ENCODE measurements around the gene ZFAND2B.
A peak's percentile ranks its signal among the peaks of the same experiment; 100 is the strongest.

ZFAND2B gene

DNA sequence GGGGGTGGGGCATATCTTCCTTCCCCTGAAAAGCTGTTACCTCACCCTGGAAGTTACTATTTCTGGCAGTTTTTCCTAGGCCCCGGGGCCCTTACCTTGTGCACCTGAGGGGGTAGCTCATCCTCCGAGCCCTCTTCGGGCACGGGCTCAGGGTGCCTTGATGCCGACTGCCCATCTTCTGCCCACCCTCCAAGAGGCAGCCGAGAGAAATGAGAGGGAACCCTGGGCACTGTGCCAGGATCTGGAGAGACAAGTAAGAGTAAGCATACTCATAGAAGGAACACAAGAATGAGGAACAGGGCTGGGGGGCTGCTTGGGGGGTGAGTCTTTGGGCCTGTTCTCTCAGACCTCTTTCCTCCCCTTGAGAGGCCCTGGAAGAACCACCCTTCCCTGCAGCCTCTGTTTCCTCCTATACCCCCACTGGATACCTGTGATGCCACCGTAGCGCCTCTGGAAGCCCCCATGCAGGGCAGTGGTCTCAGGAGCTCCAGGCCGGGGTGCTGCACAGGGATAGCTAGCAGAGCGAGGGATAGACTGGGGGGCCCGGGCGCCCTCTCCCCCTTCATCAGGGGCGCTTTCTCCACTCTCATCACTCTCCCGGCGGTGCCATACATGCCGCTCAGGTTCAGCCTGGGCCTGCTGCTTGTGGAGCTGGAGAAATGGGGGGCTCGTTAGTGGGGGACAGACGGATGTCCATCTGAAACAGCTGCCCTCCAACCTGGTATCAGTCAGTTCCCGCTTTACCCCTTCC, 14.2 kb downstream of the ZFAND2B start:
- DNase-seq (ENCODE audit: low spot score) = no peak

DNA sequence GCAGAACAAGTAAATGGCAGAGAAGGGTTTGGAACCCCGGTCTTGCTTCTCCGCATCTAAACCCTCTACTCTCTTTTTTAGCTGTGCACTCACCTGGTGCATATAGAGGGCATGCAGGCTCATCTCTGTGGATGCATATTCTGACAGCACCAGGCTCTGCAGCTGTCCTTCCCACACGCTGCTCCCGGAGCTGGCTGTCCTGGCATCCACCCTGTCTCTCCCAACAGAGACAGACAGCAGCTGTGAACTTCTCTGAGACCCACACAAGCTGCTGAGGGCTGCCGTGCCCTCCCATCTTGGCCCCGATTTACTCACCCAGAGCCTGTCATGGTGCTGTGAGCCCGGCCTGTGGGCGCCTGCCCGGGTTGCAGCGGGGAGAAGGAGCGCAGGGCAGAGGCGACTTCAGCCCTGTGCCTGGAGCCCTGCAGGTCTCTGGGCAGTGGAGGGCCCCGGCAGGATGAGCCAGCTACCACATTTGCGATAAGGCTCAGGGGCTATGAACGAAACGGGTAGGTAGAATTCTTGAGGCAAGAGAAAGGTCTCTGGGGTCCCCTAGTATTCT, 15.5 kb downstream of the ZFAND2B start:
- DNase-seq (ENCODE audit: low spot score) = no peak

DNA sequence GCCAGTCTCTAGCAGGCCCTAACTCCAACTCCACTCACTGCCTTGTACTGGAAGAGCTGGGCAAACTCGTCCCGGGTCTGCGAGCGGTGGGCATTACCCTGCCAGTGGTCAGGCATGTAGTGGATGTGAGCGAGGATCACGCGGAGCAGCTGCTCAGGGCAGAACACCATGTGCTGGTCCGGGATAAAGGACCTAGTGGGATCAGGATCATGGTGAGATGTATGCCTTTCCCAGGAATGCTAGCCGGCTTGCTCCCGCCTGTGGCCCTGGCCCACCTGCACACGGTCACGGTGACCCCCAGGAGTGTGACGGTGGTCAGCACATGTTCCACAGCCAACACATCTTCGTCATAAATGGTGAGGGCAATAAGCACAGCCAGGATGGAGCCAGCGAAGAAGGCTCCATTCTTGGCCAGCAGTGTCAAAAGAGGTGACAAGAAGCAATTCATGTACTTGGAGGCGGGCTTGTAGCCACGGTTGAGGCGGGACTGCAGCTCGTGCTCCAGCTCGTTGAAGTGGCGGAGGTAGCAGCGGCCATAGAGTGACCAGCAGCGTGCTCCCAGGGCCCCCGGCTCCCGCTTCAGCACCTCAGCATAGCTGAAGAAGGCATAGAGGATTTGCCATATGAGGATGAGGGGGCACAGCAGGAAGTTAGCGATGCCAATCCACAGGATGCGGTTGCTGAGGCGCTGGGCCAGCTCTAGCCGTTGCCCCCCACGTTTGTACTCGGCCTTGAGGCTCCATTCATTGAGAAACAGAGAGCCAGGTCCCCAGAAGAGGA, 17.4 kb downstream of the ZFAND2B start:
- DNase-seq (ENCODE audit: low spot score) = no peak

DNA sequence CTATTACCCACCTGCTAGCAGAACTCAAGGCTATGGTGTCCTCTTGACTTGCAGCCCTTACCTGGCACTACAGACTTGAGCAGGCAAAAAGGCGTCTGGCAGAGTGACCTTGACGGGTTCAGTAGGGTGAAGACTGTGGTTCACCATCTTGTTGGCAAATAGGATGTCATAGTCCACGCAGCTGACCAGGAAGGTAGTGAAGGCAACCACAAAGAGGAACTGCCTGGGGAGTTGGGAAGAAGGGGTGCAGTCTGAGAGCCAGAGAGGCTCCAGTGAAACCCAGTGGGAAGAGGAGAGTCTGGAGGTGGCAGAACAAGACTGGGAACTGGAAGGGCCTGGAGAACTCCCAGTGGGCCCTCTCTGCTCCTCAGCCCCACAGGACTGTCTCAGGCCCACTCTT, 18.8 kb downstream of the ZFAND2B start:
- no peak for DNase-seq (ENCODE audit: low spot score)

DNA sequence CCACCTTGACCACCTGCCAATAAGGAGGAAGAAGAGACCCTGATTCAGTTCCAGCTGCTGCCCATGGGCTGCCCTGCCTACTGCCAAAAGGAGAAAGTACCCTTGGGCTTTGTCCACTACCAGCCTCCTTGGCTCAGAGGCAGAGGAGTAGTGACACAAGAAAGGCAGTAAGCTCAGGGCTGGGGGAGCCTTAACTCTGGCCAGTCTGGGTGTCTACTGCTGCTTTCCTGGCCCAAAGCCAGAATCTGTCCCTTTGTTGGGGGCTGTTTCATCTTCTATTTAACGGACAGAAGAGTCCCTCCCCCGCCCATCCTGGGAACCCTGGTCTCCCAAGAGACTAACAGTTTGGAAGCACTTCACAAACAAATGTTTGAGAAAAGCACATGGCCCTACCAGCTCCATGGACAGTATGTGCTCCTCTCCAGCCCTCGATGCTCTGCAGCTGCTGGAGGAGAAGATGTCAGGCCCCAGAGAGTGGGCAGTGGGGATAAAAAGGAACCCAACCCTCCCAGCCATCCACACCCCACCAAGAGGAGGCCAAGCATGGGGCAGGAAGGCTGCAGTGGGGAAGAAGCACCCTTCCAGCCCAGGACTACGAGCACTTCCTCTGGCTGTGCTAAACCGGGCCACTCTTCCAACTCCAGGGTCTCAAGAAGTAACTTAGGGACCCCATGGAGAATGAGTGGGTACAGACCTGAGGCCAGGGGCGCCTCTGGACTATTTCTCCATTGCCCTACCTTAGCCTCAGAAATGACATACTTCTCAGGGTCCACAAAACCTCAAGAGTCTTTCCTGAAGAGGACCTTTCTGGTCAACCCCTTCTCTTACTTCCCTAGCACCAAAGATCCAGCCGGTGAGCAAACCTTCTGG, 21.7 kb downstream of the ZFAND2B start:
- DNase-seq (ENCODE audit: low spot score) = no peak

DNA sequence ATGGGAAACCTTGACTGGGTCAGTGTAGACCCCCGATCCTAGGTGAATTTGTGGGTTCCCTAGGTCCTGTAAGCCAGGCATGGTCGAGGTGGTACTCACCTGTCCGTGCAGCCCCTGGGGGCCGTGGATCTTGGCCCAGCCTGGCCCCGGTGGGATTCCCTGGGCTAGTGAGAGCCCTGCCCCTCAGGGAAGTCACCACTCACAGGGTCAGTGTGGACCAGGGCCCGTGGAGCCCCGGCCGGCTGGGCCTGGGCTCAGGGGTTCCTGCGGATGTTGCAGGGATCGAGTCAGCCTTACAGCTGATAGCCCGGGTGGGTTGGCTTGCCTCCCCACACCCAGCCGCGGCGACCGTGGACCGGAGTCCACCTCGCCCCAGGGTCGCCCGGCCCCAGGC, 22.3 kb downstream of the ZFAND2B start:
- no peak for DNase-seq (ENCODE audit: low spot score)

DNA sequence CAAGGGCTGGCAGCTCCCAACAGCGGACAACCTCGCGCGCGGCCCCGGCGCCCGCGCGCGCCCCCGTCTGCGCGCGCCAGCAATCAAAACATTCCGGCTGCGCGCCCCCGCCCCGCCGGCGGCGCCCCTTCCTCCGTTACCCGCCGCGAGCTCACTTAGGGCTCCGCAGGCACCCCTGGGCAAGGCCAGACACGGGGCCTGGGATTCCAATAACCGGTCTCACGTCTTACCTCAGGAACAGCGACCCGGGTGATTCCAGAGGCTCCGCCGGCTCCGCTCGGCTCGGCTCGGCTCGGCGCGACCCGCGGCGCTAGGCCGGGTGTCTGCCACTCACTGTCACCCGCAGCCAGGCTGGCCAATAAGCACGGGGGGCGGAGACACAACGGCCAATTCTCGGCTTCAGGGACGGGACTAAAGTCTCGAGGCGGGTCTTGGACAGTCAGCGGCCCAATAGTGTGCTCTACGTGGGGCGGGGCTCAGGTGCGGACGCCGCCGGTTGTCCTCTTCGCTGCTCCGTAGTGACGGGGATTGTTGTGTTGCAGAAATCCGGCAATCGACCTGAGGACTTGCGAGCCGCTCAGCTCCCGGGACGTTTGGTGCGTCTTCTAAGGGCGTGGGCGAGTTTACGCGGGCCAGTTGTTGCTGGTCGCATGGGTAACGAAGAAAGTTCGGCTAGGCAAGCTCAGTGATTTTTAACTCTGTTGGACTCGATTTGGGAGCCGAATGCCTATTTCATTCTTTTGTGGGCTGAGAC, 22.9 kb downstream of the ZFAND2B start, which contains the start of the genes ANKZF1 and ATG9A:
Gene ANKZF1 (plus strand): TSS at position 502 of the 754 bp plus-strand sequence. CDS start 452 bp downstream, outside the sequence.
Gene ATG9A (minus strand): TSS at position 332 of the 754 bp plus-strand sequence. CDS start 1,612 bp downstream, outside the sequence.
- peak; percentile 98 for DNase-seq (ENCODE audit: low spot score)

DNA sequence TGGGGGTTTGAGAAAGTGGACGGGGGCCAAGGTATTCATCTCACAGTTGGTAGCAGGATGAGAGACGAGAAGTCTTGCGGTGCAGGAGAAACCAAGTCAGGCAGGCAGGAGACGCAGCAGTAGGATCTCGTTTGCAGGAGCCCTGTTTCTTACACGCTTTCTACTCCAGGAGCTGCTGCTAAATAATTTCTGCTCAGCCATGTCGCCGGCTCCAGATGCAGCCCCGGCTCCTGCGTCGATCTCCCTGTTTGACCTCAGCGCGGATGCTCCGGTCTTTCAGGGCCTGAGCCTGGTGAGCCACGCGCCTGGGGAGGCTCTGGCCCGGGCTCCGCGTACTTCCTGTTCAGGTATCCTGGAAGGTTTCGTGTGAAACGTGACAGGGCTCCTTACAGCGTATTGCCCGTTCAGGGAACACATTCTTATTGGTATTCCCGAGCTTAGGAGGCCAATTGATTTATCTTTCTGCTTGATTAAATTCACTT, 23.5 kb downstream of the ZFAND2B start:
- no peak for DNase-seq (ENCODE audit: low spot score)

DNA sequence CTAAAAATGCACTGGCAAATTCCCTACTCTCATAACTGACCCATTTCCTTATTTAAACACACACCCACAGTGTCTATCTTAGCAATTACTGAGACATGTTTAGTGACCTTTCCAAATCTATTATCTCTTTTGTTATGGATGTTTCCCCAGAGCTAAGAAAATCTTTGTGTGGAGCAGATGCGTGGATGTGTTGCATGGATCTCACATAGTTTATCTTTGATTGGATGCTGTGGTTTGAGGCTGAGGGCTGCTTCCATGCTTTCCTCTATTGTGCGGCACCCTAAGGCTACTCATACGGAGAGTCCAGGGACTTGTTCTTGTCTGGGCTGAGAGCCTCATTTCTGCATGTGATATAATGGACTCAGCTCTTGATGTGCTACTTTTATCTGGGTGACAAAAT, 27.7 kb downstream of the ZFAND2B start:
- DNase-seq (ENCODE audit: low spot score) = no peak

DNA sequence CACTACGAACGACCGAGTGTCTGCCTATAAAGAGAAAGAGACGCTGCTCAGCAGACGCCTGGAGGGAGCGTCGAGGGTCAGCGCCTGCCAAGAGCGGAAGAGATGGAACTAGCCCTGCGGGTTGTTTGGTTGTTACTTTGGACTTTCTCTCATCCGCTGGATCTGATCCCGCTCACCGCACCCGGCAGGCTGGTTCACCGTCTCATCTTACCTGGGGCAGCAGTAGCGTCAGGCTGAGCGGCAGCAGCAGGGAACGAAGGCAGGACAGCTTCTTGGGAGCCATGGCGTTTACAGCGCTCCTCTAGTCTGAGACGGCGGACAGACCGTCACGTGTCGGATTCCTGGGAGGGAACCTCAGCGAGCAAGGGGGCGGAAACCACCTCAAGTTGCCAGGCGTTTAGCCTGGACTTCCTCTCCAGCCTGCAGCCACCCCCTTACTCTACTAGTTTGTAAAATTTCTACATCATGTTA, 36.7 kb downstream of the ZFAND2B start:
- no peak for DNase-seq (ENCODE audit: low spot score)

DNA sequence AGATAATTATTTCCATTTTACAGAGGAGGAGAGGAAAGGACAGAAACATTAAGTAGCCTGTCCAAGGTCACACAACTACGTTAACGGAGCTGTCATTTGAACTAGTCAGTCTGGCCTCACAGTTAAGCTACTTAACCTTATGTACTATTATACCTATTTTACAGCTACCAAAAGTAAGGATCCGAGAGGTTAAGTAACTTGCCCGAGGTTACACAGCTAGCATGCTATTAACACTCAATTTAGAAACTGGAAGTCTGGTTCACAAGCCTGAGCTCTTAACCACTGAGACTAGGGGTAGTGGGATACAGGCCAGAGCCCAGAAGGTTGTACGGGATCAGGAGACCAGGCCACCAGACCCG, 38.2 kb downstream of the ZFAND2B start:
- no peak for DNase-seq (ENCODE audit: low spot score)

DNA sequence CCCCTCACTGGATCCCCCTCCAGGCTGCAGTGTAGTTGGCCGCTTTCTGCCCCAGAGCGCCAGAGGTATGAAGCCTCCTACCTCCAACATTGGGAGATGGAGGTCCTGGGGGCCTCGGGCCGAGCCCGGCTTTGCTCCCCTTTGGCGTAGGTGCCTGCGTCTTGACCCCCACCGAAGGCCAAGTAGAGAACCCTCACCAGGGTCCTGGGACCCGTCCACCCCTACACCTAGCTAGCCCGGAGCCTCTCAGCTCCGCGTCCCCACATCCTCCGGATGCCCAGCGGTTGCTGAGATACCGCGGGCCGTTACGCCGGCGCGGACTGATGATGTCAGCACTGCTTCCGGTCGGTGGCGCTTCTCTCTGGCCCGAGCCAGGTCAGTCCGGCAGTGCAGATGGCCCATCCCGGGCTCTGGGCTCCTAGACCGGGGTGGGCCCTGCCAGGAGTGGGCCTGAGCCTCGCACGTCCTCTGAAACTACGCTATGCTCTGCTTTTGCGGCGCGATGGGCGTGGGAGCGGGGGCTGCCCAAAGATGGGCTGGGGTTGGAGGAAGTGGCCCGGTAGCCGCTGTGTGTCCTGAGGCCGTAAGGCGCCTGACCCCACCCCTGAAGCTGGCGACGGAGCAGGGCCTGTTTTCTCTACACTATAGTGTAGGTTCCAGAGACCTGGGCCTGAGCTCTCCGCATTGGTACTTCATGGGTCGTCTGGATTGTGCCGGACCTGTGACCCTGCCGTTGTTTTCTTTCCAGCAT, 38.7 kb downstream of the ZFAND2B start, which contains the start of the genes GLB1L and STK16:
Gene GLB1L (minus strand): TSS at position 297 of the 751 bp plus-strand sequence. CDS start 1,871 bp downstream, outside the sequence.
Gene STK16 (plus strand): TSS at position 332 of the 751 bp plus-strand sequence. CDS start 521 bp downstream, outside the sequence.
- peak; percentile 86 for DNase-seq (ENCODE audit: low spot score)

DNA sequence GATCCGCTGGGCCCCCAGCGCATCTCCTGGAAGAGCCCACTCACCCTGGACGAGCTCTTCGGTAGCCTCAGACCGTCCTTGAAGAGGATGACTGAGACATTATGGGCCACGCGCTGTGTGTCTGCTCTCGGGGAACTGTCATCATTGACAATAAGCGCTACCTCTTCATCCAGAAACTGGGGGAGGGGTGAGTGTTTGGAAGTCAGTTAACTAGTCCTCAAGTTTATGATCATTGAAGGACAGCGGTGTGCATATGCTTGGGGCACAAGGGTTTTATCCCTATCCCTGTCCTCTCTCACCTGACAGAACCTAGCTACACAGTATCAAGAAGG, 39.3 kb downstream of the ZFAND2B start:
- no peak for DNase-seq (ENCODE audit: low spot score)

DNA sequence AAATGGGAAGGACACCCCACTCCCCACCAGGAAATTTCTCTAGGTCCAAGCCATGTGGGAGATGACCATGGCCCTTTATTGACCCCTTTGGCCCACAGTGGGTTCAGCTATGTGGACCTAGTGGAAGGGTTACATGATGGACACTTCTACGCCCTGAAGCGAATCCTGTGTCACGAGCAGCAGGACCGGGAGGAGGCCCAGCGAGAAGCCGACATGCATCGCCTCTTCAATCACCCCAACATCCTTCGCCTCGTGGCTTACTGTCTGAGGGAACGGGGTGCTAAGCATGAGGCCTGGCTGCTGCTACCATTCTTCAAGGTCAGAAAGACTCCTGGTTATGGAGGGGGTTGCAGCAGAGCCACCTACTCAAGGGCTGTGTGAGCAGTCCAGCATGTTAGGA, 40.0 kb downstream of the ZFAND2B start:
- no peak for DNase-seq (ENCODE audit: low spot score)

DNA sequence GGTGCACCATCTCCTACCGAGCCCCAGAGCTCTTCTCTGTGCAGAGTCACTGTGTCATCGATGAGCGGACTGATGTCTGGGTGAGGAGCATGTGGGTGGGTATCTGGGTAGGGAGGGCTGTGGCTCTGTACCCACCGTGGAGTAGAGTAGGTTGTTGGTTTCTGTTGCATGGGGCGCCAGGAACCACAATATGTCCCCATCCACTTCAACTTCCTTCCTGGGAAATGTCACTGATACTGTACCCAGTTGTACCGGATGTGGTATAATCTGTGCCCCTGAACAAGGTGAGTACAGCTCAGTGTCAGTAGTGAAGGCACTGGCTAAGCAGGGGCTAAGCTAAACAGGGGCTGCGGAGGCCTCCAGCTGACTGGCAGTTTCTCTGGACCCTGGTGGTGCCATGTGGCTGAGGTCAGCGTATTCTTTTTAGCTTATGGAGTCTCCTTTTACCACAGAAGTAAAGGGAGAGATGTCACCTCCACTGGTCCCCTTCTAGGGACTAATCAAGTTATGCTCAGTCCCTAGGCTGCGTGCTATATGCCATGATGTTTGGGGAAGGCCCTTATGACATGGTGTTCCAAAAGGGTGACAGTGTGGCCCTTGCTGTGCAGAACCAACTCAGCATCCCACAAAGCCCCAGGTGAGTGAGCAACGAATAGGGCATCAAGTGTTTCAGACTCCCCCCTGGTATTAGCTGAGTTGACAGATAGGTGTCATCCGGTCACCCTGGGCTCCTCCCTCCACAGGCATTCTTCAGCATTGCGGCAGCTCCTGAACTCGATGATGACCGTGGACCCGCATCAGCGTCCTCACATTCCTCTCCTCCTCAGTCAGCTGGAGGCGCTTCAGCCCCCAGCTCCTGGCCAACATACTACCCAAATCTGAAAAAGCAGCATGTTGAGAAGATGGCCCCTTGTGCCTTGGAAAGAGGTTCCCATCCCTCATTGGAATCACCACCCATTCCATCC, 41.4 kb downstream of the ZFAND2B start:
- DNase-seq (ENCODE audit: low spot score) = peak; percentile 80

DNA sequence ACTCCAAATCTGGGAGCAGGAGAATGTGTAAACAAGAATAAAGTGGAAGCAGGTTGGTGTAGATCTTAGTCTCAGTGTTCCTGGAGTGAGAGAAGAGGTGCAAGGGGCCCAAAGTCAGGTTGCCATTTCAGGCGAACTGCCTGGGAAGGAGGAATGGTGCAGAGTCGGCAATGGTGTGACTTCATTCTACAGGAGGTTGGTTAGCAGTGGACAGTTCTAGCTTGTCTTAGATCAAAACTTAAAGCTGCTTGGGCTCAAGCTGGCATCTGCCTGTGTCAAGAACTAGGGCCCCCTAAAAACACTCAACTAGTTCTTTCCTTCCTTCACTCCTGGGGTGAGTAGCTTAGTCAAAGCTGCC, 42.2 kb downstream of the ZFAND2B start:
- no peak for DNase-seq (ENCODE audit: low spot score)

DNA sequence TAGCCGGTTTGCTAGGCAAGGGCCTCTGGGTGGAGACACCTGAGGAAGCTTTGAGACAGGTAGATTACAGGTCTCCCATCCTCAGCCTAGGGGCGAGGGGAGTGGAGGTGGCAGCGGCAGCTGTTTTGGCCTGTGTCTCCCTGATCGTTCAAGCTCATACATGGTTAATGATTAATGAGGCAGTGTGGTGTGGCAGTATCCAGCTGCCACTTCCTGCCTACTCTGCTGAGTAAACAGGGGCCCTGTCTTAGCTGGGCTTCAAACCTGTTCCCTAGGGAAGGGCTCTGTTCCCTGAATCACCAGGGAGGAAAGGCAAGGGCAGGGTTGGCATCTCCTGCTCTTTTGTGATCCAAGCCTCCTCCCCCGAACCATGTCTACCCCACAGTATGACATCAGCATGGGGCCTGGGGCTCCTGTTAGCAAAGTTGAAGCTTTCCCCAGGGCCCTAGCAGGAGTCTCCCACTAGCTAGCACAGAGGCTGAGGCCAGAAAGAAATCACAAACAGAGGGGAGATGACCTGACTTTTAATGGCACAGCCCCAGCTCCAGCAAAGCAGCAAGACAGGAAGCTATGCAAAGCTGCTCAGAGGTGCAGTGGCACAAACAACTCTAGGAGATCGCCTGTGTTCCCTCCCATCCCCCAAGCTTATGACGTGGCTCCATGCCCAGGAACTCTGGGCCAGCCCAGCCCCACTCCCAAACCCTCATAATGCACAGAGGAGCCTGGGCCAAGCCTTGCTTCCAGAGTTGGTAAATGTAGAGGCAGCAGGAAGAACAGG, 42.8 kb downstream of the ZFAND2B start:
- DNase-seq (ENCODE audit: low spot score) = peak; percentile 48
